Limb (tissue), 2 donors: ENCODE results near the gene HSPH1.
"Not testable (repeated sequence)": the region's sequence is repeated elsewhere in the genome, so short reads cannot be mapped to it uniquely, and the experiment has no call there.

ENCODE experiments used
- DNase-seq, 2 donors: peaks; one replicate each; pipeline ENCODE4 v3.0.0-alpha.2; 2016; ENCODE audit errors: extremely low spot score in 2 of 2

Gene HSPH1

GRCh38 chr13:31177813-31178495 lies 16.2 kb upstream of the HSPH1 start:
- not testable (repeated sequence) for DNase-seq

- peak in 1 of 2 donors; percentile 44 for DNase-seq
These were observed 14.3 kb upstream of the HSPH1 start for GRCh38 chr13:31175847-31176532.

- peak in 1 of 2 donors; percentile 29 for DNase-seq
These were observed 12.3 kb upstream of the HSPH1 start for GRCh38 chr13:31174018-31174417.

GRCh38 chr13:31172535-31172934 lies 10.8 kb upstream of the HSPH1 start:
- DNase-seq: no peak

- DNase-seq: no peak
These were observed 10.3 kb upstream of the HSPH1 start for GRCh38 chr13:31172001-31172400.

GRCh38 chr13:31168736-31169135 lies 7.0 kb upstream of the HSPH1 start:
- no peak for DNase-seq

- DNase-seq: no peak
These were observed 6.5 kb upstream of the HSPH1 start for GRCh38 chr13:31168166-31168565.

GRCh38 chr13:31167490-31167889 lies 5.8 kb upstream of the HSPH1 start:
- DNase-seq: no peak

- DNase-seq: no peak
These were observed 4.9 kb upstream of the HSPH1 start for GRCh38 chr13:31166591-31166990.

GRCh38 chr13:31162151-31163008 lies 676 bp upstream of the HSPH1 start:
- peak; percentile 98 for DNase-seq

GRCh38 chr13:31160857-31161556 lies 697 bp downstream of the HSPH1 start:
- peak; percentile 34 to 81 for DNase-seq

- DNase-seq: no peak
These were observed 2.4 kb downstream of the HSPH1 start for GRCh38 chr13:31159306-31159705.

- no peak for DNase-seq
These were observed 6.8 kb downstream of the HSPH1 start for GRCh38 chr13:31154939-31155338.

GRCh38 chr13:31151837-31152236 lies 9.9 kb downstream of the HSPH1 start:
- DNase-seq: no peak

GRCh38 chr13:31150315-31150985 lies 11.3 kb downstream of the HSPH1 start:
- DNase-seq: no peak

GRCh38 chr13:31149604-31150003 lies 12.1 kb downstream of the HSPH1 start:
- no peak for DNase-seq

GRCh38 chr13:31145417-31145816 lies 16.3 kb downstream of the HSPH1 start:
- no peak for DNase-seq

GRCh38 chr13:31138515-31138914 lies 23.2 kb downstream of the HSPH1 start:
- no peak for DNase-seq

- no peak for DNase-seq
These were observed 25.0 kb downstream of the HSPH1 start for GRCh38 chr13:31136724-31137123.

GRCh38 chr13:31134039-31134711 lies 27.5 kb downstream of the HSPH1 start:
- DNase-seq: no peak
